ENCODE measurements around the gene PRKCZ.

The PRKCZ gene

DNA sequence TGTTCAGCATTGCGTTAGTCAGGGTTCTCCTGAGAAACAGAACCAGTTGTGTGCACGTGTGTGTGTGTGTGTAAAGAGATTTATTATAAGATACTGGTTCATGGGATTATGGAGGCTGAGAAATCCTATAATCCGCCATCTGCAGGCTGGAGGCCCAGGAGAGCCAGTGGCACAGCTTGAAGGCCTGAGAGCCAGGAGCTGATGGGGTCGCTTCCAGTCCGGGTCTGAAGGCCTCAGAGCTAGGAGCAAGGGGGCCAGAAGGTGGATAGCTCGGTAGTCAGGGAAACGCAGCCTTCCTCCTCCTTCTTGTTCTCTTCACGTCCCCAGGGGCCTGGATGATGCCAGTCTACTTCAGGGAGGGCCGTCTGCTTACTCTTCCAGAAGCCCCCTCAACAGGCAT, 106.7 kb downstream of the PRKCZ start:
- peaks cover 0 to 100% (median 93%) of the 10 kb centered on the region in 11 experiments; a peak in 16 of 22 replicates for H3K36me3 ChIP-seq
- no peaks in the 10 kb centered on the region for H3K27me3 ChIP-seq
- peaks cover 0 to 13% (median 3%) of the 10 kb centered on the region in 10 experiments; a peak in 10 of 20 replicates for H3K4me1 ChIP-seq
- H4K20me1 ChIP-seq, result peaks cover 0 to 30% (median 0%) of the 10 kb centered on the region in 11 experiments; a peak in 3 of 22 replicates
- H3K9ac ChIP-seq, result no peak overlapping the region
- no peak overlapping the region for H3K4me3 ChIP-seq
- no peaks in the 10 kb centered on the region for H3K9me3 ChIP-seq (replicated peaks in 1 of 11)
- no peak overlapping the region for H3K27ac ChIP-seq
- no peak for TF ChIP-seq Cebpa-rat (IDR thresholded peaks at IDR 0.05)
- H3K4me2 ChIP-seq, result no peak overlapping the region

DNA sequence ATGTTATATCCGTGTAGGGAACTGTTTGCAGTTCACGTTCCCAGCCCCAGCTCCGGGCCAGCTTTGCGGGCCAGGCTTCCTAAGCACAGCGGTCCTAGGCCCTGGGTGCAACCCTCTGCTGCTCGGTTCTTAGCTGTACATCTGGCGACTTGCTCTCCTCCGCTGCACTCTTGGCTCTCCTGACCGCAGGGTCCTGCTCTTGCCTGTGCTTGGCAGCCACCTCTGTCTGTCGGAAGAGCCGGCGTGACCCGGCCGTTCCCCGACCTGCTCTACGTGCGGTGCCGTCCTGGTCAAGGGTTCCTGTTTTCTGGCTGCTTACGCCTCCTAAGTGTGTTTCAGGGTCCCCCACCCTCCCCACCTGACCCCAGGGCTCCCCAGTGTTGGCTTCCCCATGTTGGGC, 107.6 kb downstream of the PRKCZ start:
- H3K27me3 ChIP-seq, result no peaks in the 10 kb centered on the region

DNA sequence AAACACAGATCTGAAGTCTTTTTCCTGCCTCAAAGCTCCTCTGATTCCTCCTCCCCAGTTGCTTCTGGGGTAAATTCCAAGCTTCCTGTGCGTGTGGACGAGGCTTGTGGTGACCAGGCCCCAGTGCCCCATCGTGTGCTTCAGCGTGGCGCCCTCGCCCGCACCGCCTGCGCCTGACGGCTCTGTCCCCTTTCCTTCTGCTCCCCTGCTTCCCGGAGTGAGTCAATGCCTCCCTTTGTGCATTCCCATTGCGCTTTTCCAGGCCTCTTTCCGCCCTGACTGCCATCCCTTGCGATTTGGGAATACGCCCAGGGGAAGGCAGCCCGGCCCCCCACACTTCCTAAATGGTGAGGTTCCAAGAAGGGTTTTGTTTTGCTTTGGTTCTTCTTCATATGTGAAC, 108.1 kb downstream of the PRKCZ start:
- no peak overlapping the region for H3K27ac ChIP-seq
- no peaks in the 10 kb centered on the region for H3K9me3 ChIP-seq (replicated peaks in 1 of 11)
- H3K9ac ChIP-seq, result no peak overlapping the region
- TF ChIP-seq Cebpa-rat (IDR thresholded peaks at IDR 0.05), result no peak
- no peaks in the 10 kb centered on the region for H3K27me3 ChIP-seq
- H3K4me1 ChIP-seq, result peaks cover 0 to 9% (median 3%) of the 10 kb centered on the region in 10 experiments; a peak in 5 of 20 replicates
- H3K36me3 ChIP-seq, result peaks cover 0 to 100% (median 85%) of the 10 kb centered on the region in 11 experiments; a peak in 16 of 22 replicates
- H4K20me1 ChIP-seq, result peaks cover 0 to 37% (median 0%) of the 10 kb centered on the region in 11 experiments; a peak in 3 of 22 replicates
- H3K4me3 ChIP-seq, result no peak overlapping the region
- H3K4me2 ChIP-seq, result no peak overlapping the region

More for the DNA sequence above, 107.6 kb downstream of the PRKCZ start:
- no peak overlapping the region for H3K9ac ChIP-seq
- peaks cover 0 to 8% (median 3%) of the 10 kb centered on the region in 10 experiments; a peak in 6 of 20 replicates for H3K4me1 ChIP-seq
- H3K4me2 ChIP-seq, result no peak overlapping the region
- H3K4me3 ChIP-seq, result no peak overlapping the region
- H3K9me3 ChIP-seq (replicated peaks in 1 of 11), result no peaks in the 10 kb centered on the region
- no peak for TF ChIP-seq Cebpa-rat (IDR thresholded peaks at IDR 0.05)
- H3K36me3 ChIP-seq, result peaks cover 0 to 100% (median 86%) of the 10 kb centered on the region in 11 experiments; a peak in 16 of 22 replicates
- peaks cover 0 to 32% (median 0%) of the 10 kb centered on the region in 11 experiments; a peak in 3 of 22 replicates for H4K20me1 ChIP-seq
- H3K27ac ChIP-seq, result no peak overlapping the region

DNA sequence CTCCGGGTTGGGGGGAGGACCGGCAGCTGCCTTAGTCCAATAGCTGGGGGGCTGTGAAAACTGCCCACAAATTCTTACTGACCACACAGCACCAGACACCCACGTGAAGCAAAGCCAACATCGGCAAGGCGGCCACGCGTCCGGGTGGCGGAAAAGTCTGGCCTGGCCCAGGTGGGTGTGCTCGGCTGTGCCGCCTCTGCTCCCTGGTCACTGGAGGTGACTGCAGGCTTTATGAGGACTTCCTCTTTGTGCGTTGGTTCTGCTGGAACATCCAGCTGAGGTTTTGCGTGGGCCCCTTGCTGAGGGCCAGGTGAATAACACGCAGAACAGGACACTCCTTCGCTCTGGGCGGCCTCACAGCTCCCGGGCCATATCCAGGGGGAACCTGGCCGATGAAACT, 108.9 kb downstream of the PRKCZ start:
- peaks cover 0 to 40% (median 0%) of the 10 kb centered on the region in 11 experiments; a peak in 3 of 22 replicates for H4K20me1 ChIP-seq
- no peak overlapping the region for H3K9ac ChIP-seq
- no peak overlapping the region for H3K4me2 ChIP-seq
- H3K36me3 ChIP-seq, result peaks cover 0 to 100% (median 85%) of the 10 kb centered on the region in 11 experiments; a peak in 16 of 22 replicates
- peaks cover 0 to 9% (median 3%) of the 10 kb centered on the region in 10 experiments; a peak in 5 of 20 replicates for H3K4me1 ChIP-seq
- no peaks in the 10 kb centered on the region; a peak in 1 of 22 replicates for H3K9me3 ChIP-seq (replicated peaks in 1 of 11)
- no peak for TF ChIP-seq Cebpa-rat (IDR thresholded peaks at IDR 0.05)
- no peak overlapping the region for H3K27ac ChIP-seq
- H3K4me3 ChIP-seq, result no peak overlapping the region
- no peaks in the 10 kb centered on the region for H3K27me3 ChIP-seq

DNA sequence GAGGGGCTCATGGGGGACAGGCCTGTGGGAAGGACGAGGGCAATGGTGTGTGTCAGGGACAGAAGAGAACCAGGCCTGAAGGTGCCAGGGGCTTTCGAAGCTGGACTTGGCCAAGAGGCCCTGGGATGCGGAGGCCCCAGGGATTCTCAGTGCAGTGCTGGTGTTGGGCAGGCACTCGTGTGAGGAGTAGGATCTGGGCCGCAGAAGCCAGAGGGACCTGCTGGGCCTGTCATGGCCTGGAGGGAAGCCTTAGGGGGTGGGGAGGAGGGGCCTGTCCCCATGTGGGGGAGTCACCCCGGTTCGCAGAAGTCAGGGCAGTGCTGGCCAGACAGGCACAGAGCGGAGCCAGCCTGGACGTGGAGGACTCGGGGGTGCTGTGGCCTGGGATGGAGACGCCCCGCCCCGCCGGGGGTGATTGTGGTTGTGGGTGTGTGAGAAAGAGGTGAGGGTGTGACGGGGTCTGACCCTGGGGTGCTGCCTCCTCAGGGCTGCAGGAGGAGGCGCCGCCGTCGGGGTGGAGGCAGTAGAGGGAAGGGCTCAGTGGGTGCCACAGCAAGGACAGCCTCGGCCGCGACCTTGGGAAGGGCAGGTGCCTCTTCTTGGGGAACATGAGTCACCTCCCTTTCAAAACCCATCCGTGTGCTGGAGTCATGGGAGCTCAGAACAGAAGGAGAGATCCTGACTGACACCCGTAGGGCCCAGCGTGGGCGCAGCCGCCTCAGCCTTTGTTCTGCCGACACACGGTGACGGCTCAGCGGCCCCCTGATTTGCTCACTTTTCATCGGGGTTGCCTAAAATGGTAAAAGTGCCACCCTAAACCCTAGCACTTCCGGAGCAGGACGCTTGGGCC, 110.5 kb downstream of the PRKCZ start:
- Histone ChIP-seq H3K4me3 (no peak overlapping the region), H3K4me2 (no peak overlapping the region), H3K27me3 (no peaks in the 10 kb centered on the region), H3K36me3 (peaks cover 0 to 99% (median 77%) of the 10 kb centered on the region in 11 experiments; a peak in 16 of 22 replicates), H3K9ac (no peak overlapping the region), H3K9me3 (replicated peaks in 1 of 11) (no peaks in the 10 kb centered on the region; a peak in 1 of 22 replicates), H3K4me1 (peaks cover 0 to 9% (median 3%) of the 10 kb centered on the region in 10 experiments; a peak in 5 of 20 replicates), H4K20me1 (peaks cover 0 to 55% (median 0%) of the 10 kb centered on the region in 11 experiments; a peak in 3 of 22 replicates), H3K27ac (0 out of 22 replicates have a peak overlapping the region, but pooled peaks of 1 of the 11 experiments have one; percentile 6)
- TF ChIP-seq Cebpa-rat (IDR thresholded peaks at IDR 0.05), result no peak

DNA sequence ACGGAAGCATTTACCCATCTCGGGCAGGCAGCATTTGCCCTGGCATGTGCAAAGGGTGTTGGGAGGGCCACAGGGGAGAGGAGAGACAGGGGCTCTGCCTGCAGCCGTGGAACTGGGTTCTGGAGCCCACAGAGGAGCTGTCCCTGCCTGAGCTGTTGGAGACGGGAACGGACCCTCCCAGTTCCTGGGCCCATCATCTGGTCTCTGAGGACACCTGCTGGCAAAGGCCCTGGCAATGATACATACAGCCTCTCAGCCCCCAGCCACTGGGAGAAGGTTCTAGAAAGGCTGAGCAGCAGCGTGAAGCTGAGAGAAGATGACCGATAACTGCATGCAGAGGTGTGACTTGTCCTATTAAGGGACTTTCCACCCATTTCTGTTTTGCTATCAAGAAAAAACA, 113.0 kb downstream of the PRKCZ start:
- no peak overlapping the region for H3K4me2 ChIP-seq
- H4K20me1 ChIP-seq, result peaks cover 0 to 68% (median 0%) of the 10 kb centered on the region in 11 experiments; a peak in 4 of 22 replicates
- peaks cover 0 to 88% (median 60%) of the 10 kb centered on the region in 11 experiments; a peak in 15 of 22 replicates for H3K36me3 ChIP-seq
- H3K4me1 ChIP-seq, result peaks cover 0 to 16% (median 12%) of the 10 kb centered on the region in 10 experiments; a peak in 12 of 20 replicates
- TF ChIP-seq Cebpa-rat (IDR thresholded peaks at IDR 0.05), result no peak
- no peaks in the 10 kb centered on the region for H3K27me3 ChIP-seq
- no peak overlapping the region for H3K4me3 ChIP-seq
- H3K9me3 ChIP-seq (replicated peaks in 1 of 11), result no peaks in the 10 kb centered on the region; a peak in 1 of 22 replicates
- no peak overlapping the region for H3K9ac ChIP-seq
- H3K27ac ChIP-seq, result no peak overlapping the region

DNA sequence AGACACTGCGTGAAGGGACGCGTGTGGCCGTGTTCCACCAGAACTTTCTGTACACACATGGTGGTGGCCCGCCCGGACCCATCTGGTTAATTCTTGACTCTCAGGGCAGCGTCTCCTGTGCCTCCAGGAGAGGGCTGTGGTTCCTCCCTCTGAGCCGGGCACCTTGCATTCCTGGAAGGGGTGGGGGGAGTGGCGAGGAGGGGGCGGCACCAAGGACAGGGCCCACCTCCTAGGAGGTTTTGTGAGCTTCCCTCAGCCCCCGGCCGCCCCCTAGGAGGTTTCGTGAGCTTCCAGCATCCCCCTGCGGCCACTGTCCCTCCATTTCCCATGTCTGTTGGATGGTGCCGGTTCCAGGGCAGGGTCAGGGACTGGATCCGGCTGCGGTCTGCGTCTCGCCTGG, 115.4 kb downstream of the PRKCZ start:
- Histone ChIP-seq H3K36me3 (peaks cover 0 to 81% (median 40%) of the 10 kb centered on the region in 11 experiments; a peak in 12 of 22 replicates), H4K20me1 (peaks cover 0 to 59% (median 0%) of the 10 kb centered on the region in 11 experiments; a peak in 4 of 22 replicates), H3K9ac (peak overlapping the region in 1 of 11 experiments; percentile 5; a peak in 1 of 22 replicates), H3K4me2 (no peak overlapping the region), H3K4me1 (peaks cover 0 to 16% (median 12%) of the 10 kb centered on the region in 10 experiments; a peak in 12 of 20 replicates), H3K4me3 (no peak overlapping the region), H3K27ac (no peak overlapping the region), H3K27me3 (no peaks in the 10 kb centered on the region), H3K9me3 (replicated peaks in 1 of 11) (no peaks in the 10 kb centered on the region; a peak in 1 of 22 replicates)
- TF ChIP-seq Cebpa-rat (IDR thresholded peaks at IDR 0.05), result no peak

DNA sequence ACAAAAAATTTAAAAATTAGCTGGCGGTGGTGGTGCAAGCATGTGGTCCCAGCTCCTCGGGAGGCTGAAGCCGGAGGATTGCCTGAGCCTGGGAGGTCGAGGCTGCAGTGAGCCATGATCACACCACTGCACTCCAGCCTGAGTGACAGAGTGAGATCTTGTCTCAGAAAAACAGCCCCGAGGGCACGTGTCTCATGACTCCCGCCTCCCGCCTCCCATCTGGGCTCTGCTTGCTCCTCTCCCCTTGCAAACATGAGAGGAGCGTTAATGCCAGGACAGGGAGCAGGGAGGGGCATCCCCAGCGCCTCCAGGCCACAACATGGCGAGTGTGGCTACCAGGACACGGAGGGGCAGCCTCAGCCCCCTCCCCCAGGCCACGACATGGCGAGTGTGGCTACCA, 116.0 kb downstream of the PRKCZ start:
- peaks cover 0 to 16% (median 12%) of the 10 kb centered on the region in 10 experiments; a peak in 12 of 20 replicates for H3K4me1 ChIP-seq
- no peaks in the 10 kb centered on the region; a peak in 1 of 22 replicates for H3K9me3 ChIP-seq (replicated peaks in 1 of 11)
- H3K9ac ChIP-seq, result no peak overlapping the region
- H3K4me3 ChIP-seq, result no peak overlapping the region
- peaks cover 0 to 53% (median 0%) of the 10 kb centered on the region in 11 experiments; a peak in 4 of 22 replicates for H4K20me1 ChIP-seq
- H3K27ac ChIP-seq, result no peak overlapping the region; a peak in 1 of 22 replicates
- peaks cover 0 to 79% (median 38%) of the 10 kb centered on the region in 11 experiments; a peak in 12 of 22 replicates for H3K36me3 ChIP-seq
- no peaks in the 10 kb centered on the region for H3K27me3 ChIP-seq
- TF ChIP-seq Cebpa-rat (IDR thresholded peaks at IDR 0.05), result no peak
- H3K4me2 ChIP-seq, result no peak overlapping the region
